GM21528 (cell line): ENCODE data around the gene MTM1.

Experiments
- ATAC-seq: cut with Tn5 transposase; IDR thresholded peaks from one replicate; pipeline ENCODE4 v1.9.1; 2021; ENCODE audit warnings: mild to moderate bottlenecking, moderate library complexity; ENCODE audit not compliant: unreplicated experiment, low FRiP score

MTM1 gene

DNA sequence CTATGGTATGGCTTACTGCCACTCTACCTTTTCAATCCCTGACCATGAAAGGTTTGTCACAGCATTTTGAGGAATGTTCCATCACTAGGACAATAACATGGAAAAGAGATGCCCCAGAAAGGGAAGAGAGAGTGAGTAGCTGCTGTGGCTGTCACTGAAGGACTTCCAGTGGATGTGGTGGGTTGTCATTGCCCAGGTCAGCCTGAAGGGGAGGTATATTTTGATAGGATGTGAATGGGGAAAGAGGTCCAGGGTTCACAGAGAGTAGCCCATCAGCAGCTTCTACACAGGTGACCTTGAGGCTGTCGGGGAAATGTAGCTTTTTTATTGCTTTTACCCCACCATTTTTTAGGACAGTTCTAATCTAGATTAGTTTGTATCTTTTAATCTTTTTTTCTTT is 30.8 kb downstream of the MTM1 start:
- no peak for ATAC-seq

DNA sequence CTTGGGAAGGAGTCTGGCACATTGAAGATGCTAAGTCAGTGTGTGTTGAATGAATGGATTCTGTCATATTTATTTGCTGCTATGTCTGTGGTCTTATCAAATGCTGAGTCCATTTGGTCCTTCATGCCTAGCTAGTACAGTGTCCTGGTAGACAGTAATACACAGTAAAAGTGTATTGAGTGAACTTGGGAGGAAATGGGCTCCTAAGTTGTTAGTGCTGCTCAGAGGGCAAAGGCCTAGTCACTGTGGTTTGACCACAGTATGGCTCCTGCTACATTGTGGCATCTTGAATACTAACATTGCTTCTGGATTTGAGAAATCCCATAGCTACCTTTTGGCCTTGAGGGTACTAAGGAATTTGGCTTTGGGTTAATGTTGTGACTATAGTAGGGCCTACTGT is 33.9 kb downstream of the MTM1 start:
- ATAC-seq = no peak

DNA sequence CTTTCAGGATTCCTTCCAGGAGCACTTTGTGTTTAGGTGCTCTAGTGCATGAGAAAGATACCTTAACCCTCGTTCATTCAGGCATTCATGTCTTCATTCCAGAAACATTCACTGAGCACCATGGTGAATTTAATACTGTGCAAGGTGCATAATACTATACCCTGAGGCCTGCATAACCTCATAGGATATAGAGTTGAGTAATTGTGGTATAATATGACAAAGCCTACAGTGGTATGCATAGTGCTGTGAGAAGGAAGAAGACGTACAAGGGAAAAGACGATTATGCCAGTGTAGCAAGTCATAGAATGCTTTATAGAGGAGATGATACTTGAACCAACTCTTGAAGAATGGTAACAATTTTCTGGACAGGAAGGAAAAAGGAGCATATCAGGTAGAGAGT is 34.3 kb downstream of the MTM1 start:
- ATAC-seq = no peak

DNA sequence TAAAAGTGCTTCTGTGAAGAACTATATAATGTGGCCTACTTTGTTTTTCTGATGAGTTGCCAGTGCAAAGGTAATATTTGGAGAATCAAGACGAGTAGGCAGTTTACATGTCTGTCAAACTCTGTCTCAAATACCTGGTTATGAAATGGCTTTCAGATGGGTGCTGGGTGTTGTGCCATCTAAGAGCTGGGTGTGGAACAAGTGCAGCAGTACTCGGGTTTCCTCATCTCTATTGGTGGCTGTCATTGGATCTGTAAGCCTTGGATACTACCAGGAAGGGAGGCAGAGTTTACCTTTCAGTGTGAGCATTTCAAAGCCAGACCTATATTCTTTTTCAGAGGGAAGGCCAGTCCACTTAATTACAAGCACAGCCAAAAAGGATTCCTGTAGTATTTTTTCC is 37.2 kb downstream of the MTM1 start:
- no peak for ATAC-seq

DNA sequence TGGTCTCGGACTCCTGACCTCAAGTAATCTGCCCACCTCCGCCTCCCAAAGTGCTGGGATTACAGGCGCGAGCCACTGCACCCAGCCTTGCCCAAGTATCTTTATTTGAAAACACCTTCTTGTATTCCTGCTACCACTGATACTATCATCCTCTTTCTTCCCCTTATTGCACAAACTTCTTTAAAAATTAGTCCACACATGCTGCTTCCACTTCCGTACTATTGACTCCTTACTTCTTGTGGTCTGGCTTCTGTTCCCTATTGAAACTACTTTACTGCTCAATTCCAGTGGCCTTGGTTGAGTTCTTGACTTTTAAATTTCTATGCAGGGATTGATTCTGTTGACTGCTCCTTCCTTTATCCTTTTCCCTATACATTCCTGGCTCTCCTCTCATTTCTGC is 38.8 kb downstream of the MTM1 start:
- ATAC-seq = no peak

DNA sequence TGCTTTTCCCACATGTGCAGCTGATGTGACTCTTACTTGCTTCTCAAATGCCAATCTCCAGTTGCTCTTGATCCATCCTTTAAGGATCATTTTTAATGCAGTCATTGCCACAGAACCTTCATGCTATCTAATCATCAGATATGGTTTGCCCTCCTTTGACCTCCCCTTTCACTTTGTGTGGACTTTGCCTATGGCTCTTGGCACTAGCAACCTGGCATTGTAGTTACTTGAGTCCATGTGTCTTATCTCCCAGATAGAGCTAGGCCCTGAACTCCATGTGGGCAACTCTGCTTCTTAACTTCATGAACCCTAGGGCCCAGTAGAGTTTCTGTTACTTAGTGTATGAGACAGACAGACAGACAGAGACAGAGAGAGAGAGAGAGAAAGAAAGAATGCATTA is 41.6 kb downstream of the MTM1 start:
- no peak for ATAC-seq

DNA sequence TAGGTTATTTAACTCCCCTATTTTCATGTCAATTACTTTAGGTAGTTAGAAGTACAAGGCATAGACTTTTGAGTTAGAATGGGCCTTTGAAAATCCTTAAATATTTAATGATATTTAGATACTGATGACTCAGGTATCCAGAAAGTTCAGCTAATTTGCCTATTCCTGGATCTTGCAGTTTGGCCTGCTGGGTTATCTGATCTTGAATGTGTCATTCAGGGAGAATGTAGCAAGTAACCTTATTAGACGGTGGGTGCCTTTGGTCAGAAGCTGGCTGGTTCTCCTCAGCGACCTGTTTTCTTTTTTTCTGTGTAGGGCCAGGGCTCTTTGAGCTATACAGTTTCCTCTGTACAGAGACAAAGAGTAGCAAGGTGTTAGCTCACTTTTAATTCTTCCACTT is 42.0 kb downstream of the MTM1 start:
- no peak for ATAC-seq

DNA sequence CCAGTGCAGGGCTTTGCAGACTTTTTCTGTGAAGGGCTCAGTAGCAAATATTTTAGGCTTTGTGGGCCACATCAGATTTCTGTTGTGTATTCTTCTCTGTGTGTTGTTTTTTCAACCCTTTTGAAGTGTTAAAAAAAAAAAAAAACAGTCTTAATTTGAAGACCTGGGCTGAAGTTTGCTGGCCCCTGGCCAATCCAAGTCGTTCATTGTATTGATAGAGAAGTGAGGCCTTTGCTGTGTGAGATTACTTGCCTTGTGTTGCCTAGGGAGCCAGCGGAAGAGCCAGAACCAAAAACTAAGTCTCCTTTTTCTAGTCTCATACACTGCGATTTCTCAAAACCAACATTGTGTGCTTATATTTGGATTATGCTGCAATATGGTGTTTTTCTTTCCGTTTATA is 46.9 kb downstream of the MTM1 start:
- ATAC-seq = no peak

DNA sequence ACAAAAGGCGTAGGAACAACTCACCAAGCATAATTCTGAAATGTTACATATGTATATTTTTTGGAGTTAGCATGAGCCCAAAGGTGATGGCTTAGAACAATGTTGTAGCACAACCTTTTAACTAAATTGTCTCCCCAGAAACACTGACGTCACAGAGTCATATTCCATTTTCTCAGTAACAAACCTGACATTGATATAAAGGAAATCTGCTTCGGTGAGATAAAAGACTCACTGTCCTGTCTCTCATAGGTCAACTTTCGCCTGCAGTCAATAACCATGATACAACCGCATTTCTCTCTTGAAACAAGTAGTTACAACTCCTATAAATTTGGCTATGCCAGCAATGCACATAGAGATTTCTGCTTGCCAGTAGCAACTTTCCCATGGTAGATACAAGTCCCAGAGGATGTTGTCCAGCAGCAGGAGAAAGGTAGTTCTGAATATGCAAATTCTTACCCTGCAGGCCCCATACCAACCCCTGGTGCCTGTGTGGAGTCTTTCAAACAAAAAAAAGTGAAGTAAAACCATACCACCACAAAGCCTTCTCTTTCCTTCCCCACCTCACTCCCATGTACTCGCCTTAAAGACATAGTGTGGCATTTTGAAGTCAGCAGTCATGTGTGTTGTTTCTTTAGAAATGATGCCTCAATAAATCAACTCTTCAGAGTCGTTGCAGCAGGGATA is 47.9 kb downstream of the MTM1 start:
- no peak for ATAC-seq

DNA sequence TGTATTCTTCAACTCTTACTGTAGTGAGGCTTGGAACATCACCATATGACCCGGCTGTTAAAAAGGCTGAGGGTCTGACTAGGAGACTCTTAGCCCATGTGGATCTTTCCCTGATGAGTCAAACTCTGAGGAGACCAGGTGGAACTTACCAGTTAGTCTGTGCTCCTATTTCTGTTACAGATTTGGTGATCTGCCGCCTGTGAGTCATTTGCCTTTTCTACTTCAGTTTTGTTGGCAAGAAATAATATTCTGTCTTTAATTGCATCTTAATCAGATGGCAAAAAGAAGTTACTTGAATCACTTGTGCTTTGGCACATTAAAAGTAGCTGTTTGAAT is 48.4 kb downstream of the MTM1 start:
- no peak for ATAC-seq

DNA sequence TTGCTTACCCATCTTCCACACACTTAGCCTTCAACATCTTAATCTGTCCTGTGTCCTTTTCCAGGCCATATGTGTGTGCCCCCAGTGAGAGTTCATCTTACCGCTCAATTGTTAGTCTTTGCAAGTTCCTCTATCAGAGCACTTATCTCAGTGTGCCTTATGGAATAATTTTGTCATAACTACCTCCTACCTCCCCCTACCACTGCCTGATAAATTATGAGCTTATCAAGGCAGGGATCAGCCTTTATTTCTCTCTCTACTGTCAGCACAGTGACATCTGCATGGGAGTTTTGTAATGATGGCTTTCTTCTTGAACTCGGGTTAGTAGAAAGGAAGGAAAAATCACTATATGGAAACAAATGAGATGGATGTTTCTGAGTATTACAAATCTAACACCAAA is 53.2 kb downstream of the MTM1 start:
- ATAC-seq = no peak

DNA sequence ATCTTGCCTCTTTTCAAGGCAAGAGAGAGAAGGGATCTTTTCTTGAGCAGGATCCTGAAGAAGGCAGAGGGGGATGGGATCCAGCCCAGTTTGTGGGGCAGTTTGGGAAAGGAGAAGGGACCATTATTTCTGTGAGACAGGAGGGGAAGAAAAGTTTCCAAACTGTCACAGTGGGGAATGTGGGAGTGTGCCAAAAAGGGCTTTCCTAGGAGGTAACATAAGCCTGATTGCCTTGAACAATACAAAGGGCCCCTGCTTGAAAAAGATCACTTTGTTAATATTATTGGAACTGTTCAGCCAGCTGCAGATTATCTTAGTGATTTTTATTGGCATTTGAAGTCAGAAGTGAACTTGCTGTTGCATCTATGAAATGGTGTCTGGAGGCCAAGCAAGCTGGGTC is 55.2 kb downstream of the MTM1 start:
- no peak for ATAC-seq

DNA sequence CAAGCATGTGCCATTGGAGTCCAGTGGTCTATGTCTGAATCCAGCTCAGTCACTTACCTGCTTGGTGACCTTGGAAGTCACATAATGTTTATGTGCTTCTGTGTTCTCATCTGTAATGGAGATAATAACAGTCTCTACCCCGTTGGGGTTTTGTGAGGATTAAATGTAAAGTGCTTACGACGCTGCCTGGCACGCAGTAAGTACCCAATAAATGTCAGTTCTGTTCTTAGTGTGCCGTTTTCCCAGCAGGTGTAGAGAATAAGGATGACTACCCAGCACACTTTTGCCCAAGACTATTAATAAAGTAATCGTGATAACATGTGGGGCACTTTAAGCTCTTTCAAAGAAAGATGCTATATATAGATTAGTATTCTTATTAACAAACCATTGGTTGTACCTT is 56.7 kb downstream of the MTM1 start:
- no peak for ATAC-seq

DNA sequence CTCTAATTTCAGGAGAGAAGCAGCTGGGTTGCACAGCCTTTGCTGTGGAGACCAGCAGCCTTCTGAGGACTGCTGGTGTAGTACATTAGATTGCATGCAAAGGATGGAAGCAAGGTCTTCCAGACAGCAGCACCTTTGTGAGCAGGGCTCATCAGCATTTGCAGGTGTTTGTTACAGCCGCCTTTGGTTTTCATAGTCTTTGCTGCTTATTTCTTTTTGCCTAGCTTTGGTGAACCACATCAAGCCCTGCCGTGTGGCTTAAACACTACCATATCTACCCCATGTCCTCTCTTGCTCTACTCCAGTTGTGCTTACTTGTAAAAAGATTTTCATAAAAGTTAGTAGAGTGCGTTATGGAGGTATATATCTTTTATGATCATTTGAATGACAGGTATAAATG is 57.5 kb downstream of the MTM1 start:
- ATAC-seq = no peak

DNA sequence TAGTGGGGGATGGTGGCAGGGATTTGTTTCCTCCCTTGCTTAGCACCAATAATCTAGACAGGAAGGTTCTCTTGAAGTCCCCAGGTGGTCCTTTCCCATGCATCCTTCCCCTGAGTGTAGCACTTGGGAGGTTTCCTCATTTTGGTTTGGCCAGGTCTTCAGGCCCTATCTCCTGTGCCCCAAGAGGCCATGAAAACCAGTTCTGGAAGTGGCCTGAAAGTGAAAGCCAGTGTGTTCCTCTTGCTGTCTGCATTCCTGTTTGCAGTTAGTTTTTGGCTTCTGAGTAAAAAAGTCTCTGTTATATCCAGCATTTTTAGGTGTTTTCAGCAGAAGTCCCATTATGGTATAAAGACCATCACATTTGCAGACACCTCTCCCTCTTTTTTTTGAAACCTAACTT is 59.5 kb downstream of the MTM1 start:
- ATAC-seq = no peak

DNA sequence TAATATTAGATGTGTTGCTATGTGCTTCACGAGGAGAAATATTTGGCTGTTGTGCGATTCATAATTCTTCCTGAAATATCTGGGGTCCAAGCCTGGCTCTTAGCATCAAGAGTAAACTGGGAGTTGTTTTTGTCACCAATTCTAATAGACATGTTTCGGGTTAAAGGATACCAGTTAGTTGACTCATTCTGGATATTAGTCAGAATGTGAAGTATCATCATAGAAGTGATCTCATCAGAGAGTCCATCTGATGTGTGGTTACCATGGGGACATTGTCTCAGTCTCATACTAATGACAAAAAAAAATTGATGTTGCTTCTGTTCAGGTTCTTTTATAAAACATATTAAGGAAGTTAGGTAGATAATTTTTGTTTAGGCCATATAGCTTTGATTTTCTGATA is 67.5 kb downstream of the MTM1 start:
- no peak for ATAC-seq

DNA sequence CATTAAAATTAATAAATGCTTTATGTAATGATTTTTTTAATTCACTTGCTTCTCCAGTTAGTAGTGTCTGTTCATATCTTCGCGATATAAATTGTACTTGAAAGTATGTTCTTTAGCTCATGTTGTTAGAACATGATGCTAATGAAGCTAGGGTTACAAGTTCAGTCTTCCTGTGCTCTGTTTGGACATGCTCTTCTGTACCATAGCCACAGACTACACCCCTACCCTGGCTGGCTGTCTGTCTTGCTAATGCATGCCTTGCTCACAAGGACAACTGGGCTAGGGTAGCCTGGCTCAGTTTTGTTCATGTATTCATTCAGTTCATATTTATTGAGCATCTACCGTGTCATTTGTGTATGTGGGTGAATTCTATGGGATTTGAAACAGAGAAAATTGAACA is 74.0 kb downstream of the MTM1 start:
- ATAC-seq = no peak

DNA sequence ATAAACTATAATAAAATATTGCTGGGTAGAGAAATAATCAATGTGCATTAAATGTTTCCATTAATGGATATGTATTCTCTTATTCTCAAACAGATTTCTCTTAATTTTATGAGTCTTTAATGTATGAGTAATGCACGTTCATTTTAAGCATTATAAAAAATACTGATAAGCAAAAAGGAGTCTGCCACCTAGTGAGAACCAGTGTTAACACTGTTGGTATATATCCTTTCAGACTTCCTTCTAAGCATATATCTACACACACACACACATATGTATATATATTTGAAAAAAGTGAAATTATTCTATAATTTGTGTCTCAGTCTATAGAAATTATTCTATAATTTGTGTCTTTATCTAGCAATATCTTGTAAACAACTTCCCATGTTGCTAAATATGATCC is 74.8 kb downstream of the MTM1 start:
- ATAC-seq = no peak

DNA sequence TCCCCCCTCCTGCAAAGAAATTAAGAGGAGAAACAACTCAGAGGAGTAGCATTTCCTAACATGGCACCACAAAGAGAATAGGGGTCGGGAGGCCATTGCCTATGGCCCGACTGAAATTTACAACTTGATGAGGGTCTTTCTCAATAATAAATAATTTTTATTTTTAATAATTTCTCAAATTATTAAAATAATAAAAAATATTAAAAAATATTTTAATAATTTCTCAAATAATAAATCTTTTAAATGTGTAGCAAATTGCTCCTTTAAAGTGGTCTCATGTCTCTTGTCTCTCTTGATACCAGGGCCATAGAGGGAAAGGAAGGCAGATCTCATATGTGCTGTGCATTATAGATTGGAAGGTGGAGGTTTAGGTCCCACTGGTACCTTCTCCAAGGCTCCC is 75.5 kb downstream of the MTM1 start:
- ATAC-seq = no peak

DNA sequence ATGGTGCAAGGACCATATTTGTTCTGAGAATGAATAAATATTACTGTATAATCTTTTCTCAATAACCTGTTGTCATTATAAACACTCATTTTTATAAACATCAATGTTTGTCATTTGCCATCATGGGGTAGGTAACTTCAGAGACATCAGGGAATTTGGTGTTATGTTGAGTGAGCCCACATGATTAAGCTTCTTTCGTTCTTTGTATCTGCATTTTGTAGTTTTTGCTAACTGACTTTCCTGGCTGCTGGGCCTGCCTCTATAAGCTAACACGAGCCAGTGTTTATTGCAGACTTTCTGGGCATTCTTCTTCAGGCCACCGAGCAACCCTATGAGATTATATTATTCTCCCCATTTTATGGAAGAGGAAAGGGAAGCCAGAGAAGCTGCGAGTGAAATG is 76.0 kb downstream of the MTM1 start:
- ATAC-seq = no peak

DNA sequence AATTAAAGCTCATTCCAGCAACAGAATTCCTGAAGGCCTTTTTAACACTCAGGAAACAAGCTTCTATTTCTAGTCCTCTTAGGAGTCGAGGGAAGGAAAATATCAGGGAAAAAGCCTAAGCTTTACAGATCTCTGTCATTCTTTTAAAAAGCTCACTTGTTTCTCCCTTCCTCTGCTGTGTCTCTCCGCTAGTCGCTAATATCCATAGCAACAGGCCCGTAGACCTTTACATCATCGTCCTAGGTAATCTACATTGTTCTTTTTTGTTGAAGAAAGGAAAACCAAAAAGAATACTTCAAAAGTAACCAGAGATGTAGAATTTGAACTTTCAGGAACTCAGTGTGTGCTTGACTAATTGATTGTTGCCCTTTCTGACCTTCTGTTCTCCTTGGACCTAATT is 78.9 kb downstream of the MTM1 start:
- no peak for ATAC-seq

DNA sequence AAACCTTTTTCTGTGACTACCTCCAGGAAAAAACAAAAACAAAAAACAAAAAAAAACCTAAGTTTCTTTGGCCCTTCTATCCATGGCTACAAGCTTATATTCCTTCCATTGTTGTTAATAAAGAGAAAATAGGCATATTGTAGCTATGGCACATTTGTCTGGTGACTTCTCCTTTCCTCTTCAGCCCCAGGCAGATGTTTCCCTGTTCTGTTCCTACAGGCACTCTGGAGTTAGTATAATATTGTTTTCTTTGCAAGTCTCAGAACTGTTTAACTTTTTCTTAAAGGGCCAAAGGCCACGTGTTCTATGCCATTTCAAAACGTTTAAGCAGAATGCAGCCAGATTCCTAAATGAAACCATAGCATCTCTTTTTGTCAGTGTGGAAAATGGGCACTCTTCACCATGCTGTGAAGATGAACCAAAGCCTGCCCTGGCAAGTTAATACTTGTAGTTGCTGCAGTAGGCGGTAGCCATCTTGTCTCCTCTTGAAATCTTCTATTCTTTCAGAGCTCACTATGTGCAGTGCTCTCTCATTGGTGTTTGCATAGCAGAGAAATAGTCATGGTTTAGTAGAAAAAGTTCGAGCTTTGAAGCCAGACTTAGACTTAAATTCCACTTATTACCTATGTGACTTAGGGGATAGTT is 80.0 kb downstream of the MTM1 start:
- no peak for ATAC-seq
